IPS-18a (cell line): Measurements from ENCODE around the gene RPLP2.

Experiments
- H3K27ac ChIP-seq: one replicate; pipeline ENCODE4 v1.5.1; 2013; ENCODE audit warnings: low read length
- H3K27me3 ChIP-seq: one replicate; pipeline ENCODE4 v1.6.1; 2013; ENCODE audit warnings: mild to moderate bottlenecking, low read length; ENCODE audit not compliant: control insufficient read depth, insufficient read depth
- H3K36me3 ChIP-seq: one replicate; pipeline ENCODE4 v1.6.1; 2013; ENCODE audit warnings: low read depth, low read length; ENCODE audit not compliant: control insufficient read depth
- H3K4me1 ChIP-seq: one replicate; pipeline ENCODE4 v1.6.1; 2013; ENCODE audit warnings: low read depth, low read length; ENCODE audit not compliant: control insufficient read depth
- H3K4me3 ChIP-seq: one replicate; pipeline ENCODE4 v1.5.1; 2013; ENCODE audit warnings: low read length
- H3K9ac ChIP-seq: one replicate; pipeline ENCODE4 v1.6.1; 2013; ENCODE audit warnings: mild to moderate bottlenecking, low read length, moderate library complexity
- H3K9me3 ChIP-seq: one replicate; pipeline ENCODE4 v1.6.1; 2013; ENCODE audit warnings: low read depth, low read length; ENCODE audit not compliant: control insufficient read depth

RPLP2 gene

GRCh38 chr11:776561-777287 lies 33.0 kb upstream of the RPLP2 start:
- Histone ChIP-seq H3K9me3 (no peaks in the 10 kb centered on the region), H3K9ac (peak overlapping the region; percentile 81), H3K36me3 (peaks cover 5% of the 10 kb centered on the region), H3K27me3 (no peaks in the 10 kb centered on the region), H3K4me3 (peak overlapping the region; percentile 77), H3K27ac (no peak overlapping the region), H3K4me1 (no peaks in the 10 kb centered on the region)

- no peaks in the 10 kb centered on the region for H3K27me3 ChIP-seq
- H3K9ac ChIP-seq, result peak within 1 kb of the TSS; percentile 81
- no peaks in the 10 kb centered on the region for H3K4me1 ChIP-seq
- H3K36me3 ChIP-seq, result peaks cover 5% of the 10 kb centered on the region
- H3K4me3 ChIP-seq, result peak within 1 kb of the TSS; percentile 77
- no peaks in the 10 kb centered on the region for H3K9me3 ChIP-seq
- H3K27ac ChIP-seq, result no peak within 1 kb of the TSS
Measured at GRCh38 chr11:777288-778255, 32.2 kb upstream of the RPLP2 start, which contains the start of gene GATD1. Gene GATD1, minus strand, starts transcription at chr11:777487. Its CDS starts 25 bp downstream, at chr11:777462.

GRCh38 chr11:778976-779954 lies 30.5 kb upstream of the RPLP2 start:
- Histone ChIP-seq H3K9ac (no peak overlapping the region), H3K4me1 (peaks cover 5% of the 10 kb centered on the region), H3K27ac (no peak overlapping the region), H3K4me3 (no peak overlapping the region), H3K9me3 (no peaks in the 10 kb centered on the region), H3K27me3 (no peaks in the 10 kb centered on the region), H3K36me3 (no peaks in the 10 kb centered on the region)

- Histone ChIP-seq H3K9ac (no peak overlapping the region), H3K36me3 (no peaks in the 10 kb centered on the region), H3K27me3 (no peaks in the 10 kb centered on the region)
Measured at GRCh38 chr11:779955-780532, 29.7 kb upstream of the RPLP2 start.

GRCh38 chr11:782264-783174 lies 27.2 kb upstream of the RPLP2 start:
- Histone ChIP-seq H3K27me3 (no peaks in the 10 kb centered on the region), H3K9ac (no peak overlapping the region), H3K4me3 (no peak overlapping the region), H3K9me3 (no peaks in the 10 kb centered on the region), H3K36me3 (no peaks in the 10 kb centered on the region), H3K4me1 (peaks cover 5% of the 10 kb centered on the region), H3K27ac (no peak overlapping the region)

More at GRCh38 chr11:779955-780532, 29.7 kb upstream of the RPLP2 start:
- Histone ChIP-seq H3K4me1 (peaks cover 5% of the 10 kb centered on the region), H3K4me3 (no peak overlapping the region), H3K27ac (no peak overlapping the region), H3K9me3 (no peaks in the 10 kb centered on the region)

- Histone ChIP-seq H3K36me3 (no peaks in the 10 kb centered on the region), H3K9me3 (no peaks in the 10 kb centered on the region), H3K9ac (no peak overlapping the region), H3K4me1 (peaks cover 5% of the 10 kb centered on the region), H3K27ac (no peak overlapping the region), H3K27me3 (no peaks in the 10 kb centered on the region), H3K4me3 (peak overlapping the region; percentile 32)
Measured at GRCh38 chr11:783581-784015, 26.2 kb upstream of the RPLP2 start.

GRCh38 chr11:786235-787083 lies 23.3 kb upstream of the RPLP2 start:
- no peaks in the 10 kb centered on the region for H3K36me3 ChIP-seq
- peaks cover 14% of the 10 kb centered on the region for H3K4me1 ChIP-seq
- no peak overlapping the region for H3K4me3 ChIP-seq
- H3K27ac ChIP-seq, result no peak overlapping the region
- H3K27me3 ChIP-seq, result no peaks in the 10 kb centered on the region
- H3K9ac ChIP-seq, result no peak overlapping the region
- no peaks in the 10 kb centered on the region for H3K9me3 ChIP-seq

GRCh38 chr11:787084-787675 lies 22.6 kb upstream of the RPLP2 start:
- peaks cover 4% of the 10 kb centered on the region for H3K36me3 ChIP-seq
- no peak overlapping the region for H3K27ac ChIP-seq
- H3K4me3 ChIP-seq, result no peak overlapping the region
- no peaks in the 10 kb centered on the region for H3K27me3 ChIP-seq
- H3K9me3 ChIP-seq, result no peaks in the 10 kb centered on the region
- no peak overlapping the region for H3K9ac ChIP-seq
- H3K4me1 ChIP-seq, result peaks cover 14% of the 10 kb centered on the region

- no peaks in the 10 kb centered on the region for H3K9me3 ChIP-seq
- no peaks in the 10 kb centered on the region for H3K27me3 ChIP-seq
- peaks cover 14% of the 10 kb centered on the region for H3K4me1 ChIP-seq
- H3K27ac ChIP-seq, result no peak overlapping the region
- H3K36me3 ChIP-seq, result peaks cover 4% of the 10 kb centered on the region
- no peak overlapping the region for H3K9ac ChIP-seq
- H3K4me3 ChIP-seq, result no peak overlapping the region
Measured at GRCh38 chr11:788009-788640, 21.6 kb upstream of the RPLP2 start.
